HAP-1 (cell line): ENCODE data around the gene GDF11.

Experiments
- DNase-seq, 2 experiments: peaks; one replicate each; pipeline ENCODE4 v3.0.0-alpha.2; 2016 to 2020; ENCODE audit warnings: low spot score in 2 of 2
- H3K27me3 ChIP-seq: fragments of 250-450 bp; sonication (Bioruptor Pico); 2 replicates; pipeline ENCODE4 v1.5.1; 2020; ENCODE audit warnings: low read depth, mild to moderate bottlenecking, moderate library complexity
- H3K36me3 ChIP-seq: fragments of 250-450 bp; sonication (Bioruptor Pico); replicated peaks from 2 replicates; pipeline ENCODE4 v1.5.1; 2020; ENCODE audit warnings: mild to moderate bottlenecking
- H3K4me1 ChIP-seq: fragments of 250-450 bp; sonication (Bioruptor Pico); 2 replicates; pipeline ENCODE4 v1.5.1; 2020; ENCODE audit warnings: mild to moderate bottlenecking
- H3K4me3 ChIP-seq: fragments of 250-450 bp; sonication (Bioruptor Pico); 2 replicates; pipeline ENCODE4 v1.5.1; 2020; ENCODE audit warnings: mild to moderate bottlenecking, moderate library complexity
- H3K9me3 ChIP-seq: fragments of 250-450 bp; sonication (Bioruptor Pico); 2 replicates; pipeline ENCODE4 v1.5.1; 2020; ENCODE audit warnings: mild to moderate bottlenecking, moderate library complexity
- in situ Hi-C: fragments of 300-500 bp; cut with MboI; formaldehyde crosslinking; loops from 3 replicates; pipeline ENCODE4 v1.14.3; 2020; ENCODE audit warnings: low sequenced_read_pairs, inconsistent platforms, mixed read lengths

The GDF11 gene

GRCh38 chr12:55795950-55796349 lies 53.0 kb downstream of the GDF11 start:
- in situ Hi-C loops, result no loop called here
- Histone ChIP-seq H3K27me3 (no peaks in the 10 kb centered on the region), H3K4me3 (no peak overlapping the region), H3K36me3 (peaks cover 68% of the 10 kb centered on the region), H3K4me1 (no peaks in the 10 kb centered on the region), H3K9me3 (no peaks in the 10 kb centered on the region)
- no peak for DNase-seq

GRCh38 chr12:55797068-55797467 lies 54.1 kb downstream of the GDF11 start:
- DNase-seq, result peak; percentile 50 to 65
- peaks cover 69% of the 10 kb centered on the region for H3K36me3 ChIP-seq

GRCh38 chr12:55797550-55797949 lies 54.6 kb downstream of the GDF11 start:
- Histone ChIP-seq H3K4me3 (no peak overlapping the region), H3K4me1 (no peaks in the 10 kb centered on the region), H3K36me3 (peaks cover 72% of the 10 kb centered on the region), H3K27me3 (no peaks in the 10 kb centered on the region), H3K9me3 (no peaks in the 10 kb centered on the region)
- in situ Hi-C loops, result no loop called here
- no peak for DNase-seq

More at GRCh38 chr12:55797068-55797467, 54.1 kb downstream of the GDF11 start:
- no peaks in the 10 kb centered on the region for H3K4me1 ChIP-seq
- no peaks in the 10 kb centered on the region for H3K9me3 ChIP-seq
- H3K27me3 ChIP-seq, result no peaks in the 10 kb centered on the region
- no peak overlapping the region for H3K4me3 ChIP-seq
- in situ Hi-C loops, result no loop called here
